Glutamatergic neuron (in vitro differentiated cells): Measurements from ENCODE around the gene ITGBL1. TPM values are rescaled to one million over a fixed set of nuclear protein-coding genes. Genes with fewer than 3 reads are reported as not detected.
A peak's percentile ranks its signal among the peaks of the same experiment; 100 is the strongest.

Source experiments
- DNase-seq: peaks from one replicate; pipeline ENCODE4 v3.0.0; 2022
- H3K27ac Mint-ChIP-seq: one replicate; pipeline ENCODE4 v1.8.0; 2020; ENCODE audit warnings: mild to moderate bottlenecking, mixed read lengths, inconsistent platforms; ENCODE audit not compliant: unreplicated experiment
- H3K27me3 Mint-ChIP-seq: one replicate; pipeline ENCODE4 v1.8.0; 2020; ENCODE audit warnings: mild to moderate bottlenecking, moderate library complexity, mixed read lengths, inconsistent platforms; ENCODE audit not compliant: unreplicated experiment
- H3K36me3 Mint-ChIP-seq: one replicate; pipeline ENCODE4 v1.8.0; 2020; ENCODE audit warnings: mild to moderate bottlenecking, mixed read lengths, inconsistent platforms; ENCODE audit not compliant: unreplicated experiment
- H3K4me1 Mint-ChIP-seq: one replicate; pipeline ENCODE4 v1.8.0; 2020; ENCODE audit warnings: mild to moderate bottlenecking, low read depth, mixed read lengths, inconsistent platforms; ENCODE audit not compliant: unreplicated experiment
- H3K4me3 Mint-ChIP-seq: one replicate; pipeline ENCODE4 v1.8.0; 2020; ENCODE audit warnings: mild to moderate bottlenecking, mixed read lengths, inconsistent platforms; ENCODE audit not compliant: unreplicated experiment
- H3K9me3 Mint-ChIP-seq: one replicate; pipeline ENCODE4 v1.8.0; 2020; ENCODE audit warnings: mild to moderate bottlenecking, moderate library complexity, mixed read lengths, inconsistent platforms; ENCODE audit not compliant: unreplicated experiment
- total RNA-seq: library from RNA; stranded (reverse); fragmentation: NEBNext Ultra II Directional; extraction: Animal tissue kit (Norgen Biotek cat#: 25700); gene quantifications from one replicate; pipeline ENCODE4 v1.2.1, GENCODE V29; 2021; ENCODE audit not compliant: unreplicated experiment
- TF ChIP-seq, protein P1 (sequence below): fragments of 200-600 bp; sonication (generic); IDR thresholded peaks from one replicate; pipeline ENCODE4 v1.5.0; 2021; ENCODE audit not compliant: partially characterized antibody, unreplicated experiment

Gene ITGBL1
- total RNA-seq, 1 donor from 2014 or later: not detected

GRCh38 chr13:101757446-101758039 lies 305.1 kb downstream of the ITGBL1 start:
- TF ChIP-seq, protein P1, sequence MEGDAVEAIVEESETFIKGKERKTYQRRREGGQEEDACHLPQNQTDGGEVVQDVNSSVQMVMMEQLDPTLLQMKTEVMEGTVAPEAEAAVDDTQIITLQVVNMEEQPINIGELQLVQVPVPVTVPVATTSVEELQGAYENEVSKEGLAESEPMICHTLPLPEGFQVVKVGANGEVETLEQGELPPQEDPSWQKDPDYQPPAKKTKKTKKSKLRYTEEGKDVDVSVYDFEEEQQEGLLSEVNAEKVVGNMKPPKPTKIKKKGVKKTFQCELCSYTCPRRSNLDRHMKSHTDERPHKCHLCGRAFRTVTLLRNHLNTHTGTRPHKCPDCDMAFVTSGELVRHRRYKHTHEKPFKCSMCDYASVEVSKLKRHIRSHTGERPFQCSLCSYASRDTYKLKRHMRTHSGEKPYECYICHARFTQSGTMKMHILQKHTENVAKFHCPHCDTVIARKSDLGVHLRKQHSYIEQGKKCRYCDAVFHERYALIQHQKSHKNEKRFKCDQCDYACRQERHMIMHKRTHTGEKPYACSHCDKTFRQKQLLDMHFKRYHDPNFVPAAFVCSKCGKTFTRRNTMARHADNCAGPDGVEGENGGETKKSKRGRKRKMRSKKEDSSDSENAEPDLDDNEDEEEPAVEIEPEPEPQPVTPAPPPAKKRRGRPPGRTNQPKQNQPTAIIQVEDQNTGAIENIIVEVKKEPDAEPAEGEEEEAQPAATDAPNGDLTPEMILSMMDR: peak; percentile 74
- no peak for DNase-seq
- peaks cover 2% of the 10 kb centered on the region for H3K4me1 Mint-ChIP-seq
- H3K4me3 Mint-ChIP-seq: no peak overlapping the region
- H3K36me3 Mint-ChIP-seq: no peaks in the 10 kb centered on the region
- H3K27ac Mint-ChIP-seq: no peak overlapping the region
- no peaks in the 10 kb centered on the region for H3K9me3 Mint-ChIP-seq
- H3K27me3 Mint-ChIP-seq: no peaks in the 10 kb centered on the region

DNA sequence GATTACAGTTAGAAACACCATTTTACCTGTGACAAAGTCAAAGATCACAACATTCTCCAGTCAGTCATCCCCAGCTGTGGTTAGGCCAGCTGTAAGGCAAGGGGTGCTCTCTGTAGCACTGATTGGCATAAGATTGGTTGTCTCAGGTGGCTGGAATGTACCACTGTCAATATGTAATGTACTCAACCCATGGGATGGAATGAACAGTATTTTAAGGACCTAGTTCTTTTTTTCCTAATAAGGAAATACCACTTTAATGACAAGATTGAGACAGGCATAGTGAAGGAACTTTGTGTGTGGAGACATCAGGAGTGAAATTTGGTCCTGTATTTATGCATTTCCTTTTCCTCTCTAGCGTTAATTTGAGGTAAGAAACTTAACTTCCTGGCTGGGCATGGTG lies 310.7 kb downstream of the ITGBL1 start:
- Mint-ChIP-seq H3K27me3 (no peaks in the 10 kb centered on the region), H3K4me1 (peaks cover 6% of the 10 kb centered on the region), H3K36me3 (no peaks in the 10 kb centered on the region), H3K9me3 (no peaks in the 10 kb centered on the region), H3K27ac (no peak overlapping the region), H3K4me3 (no peak overlapping the region)
- DNase-seq: no peak
- TF ChIP-seq, protein P1: no peak

Other genes starting within 250 kb of the ITGBL1 start
- gene NALCN, start 36.2 kb upstream of the ITGBL1 start, total RNA-seq: 0.81 TPM